Peyer's patch (tissue), 4 donors: Measurements from ENCODE around the gene SREK1.

ENCODE experiments used
- POLR2A ChIP-seq, 2 donors: fragments of 450-650 bp; IDR thresholded peaks; one replicate each; pipeline ENCODE4 v1.5.1; 2017; ENCODE audit warnings: antibody characterized with exemption in 2 of 2, mild to moderate bottlenecking in 2 of 2, moderate library complexity in 2 of 2
- TF ChIP-seq, protein P1 (sequence below), 6 experiments: fragments of 450-650 bp in 4 of 6; fragments of 200-600 bp in 2 of 6; sonication (generic) in 1 of 6; IDR thresholded peaks; one replicate each; pipeline ENCODE4 v1.5.1; 2017 to 2019; ENCODE audit warnings: antibody characterized with exemption in 6 of 6, mild to moderate bottlenecking in 3 of 6, moderate library complexity in 1 of 6

DNA sequence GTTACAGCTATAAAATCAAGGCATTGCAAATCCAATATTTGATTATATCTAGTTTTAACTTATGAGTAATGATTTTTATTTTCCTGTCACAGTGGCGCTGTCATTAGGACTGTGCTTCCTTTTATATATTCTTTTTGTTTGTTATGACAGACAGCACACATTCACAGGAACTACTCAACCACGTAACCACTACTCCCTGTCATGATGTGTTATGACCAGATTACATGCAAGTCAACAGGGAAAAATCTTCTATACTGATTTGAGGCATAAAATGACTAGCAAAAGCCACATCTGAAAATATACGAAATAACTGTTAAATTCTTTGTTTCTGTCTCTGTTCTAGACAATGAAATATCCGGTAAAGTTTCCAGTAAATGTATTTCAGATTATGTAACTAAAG, 25.4 kb downstream of the SREK1 start:
- TF ChIP-seq, protein P1, sequence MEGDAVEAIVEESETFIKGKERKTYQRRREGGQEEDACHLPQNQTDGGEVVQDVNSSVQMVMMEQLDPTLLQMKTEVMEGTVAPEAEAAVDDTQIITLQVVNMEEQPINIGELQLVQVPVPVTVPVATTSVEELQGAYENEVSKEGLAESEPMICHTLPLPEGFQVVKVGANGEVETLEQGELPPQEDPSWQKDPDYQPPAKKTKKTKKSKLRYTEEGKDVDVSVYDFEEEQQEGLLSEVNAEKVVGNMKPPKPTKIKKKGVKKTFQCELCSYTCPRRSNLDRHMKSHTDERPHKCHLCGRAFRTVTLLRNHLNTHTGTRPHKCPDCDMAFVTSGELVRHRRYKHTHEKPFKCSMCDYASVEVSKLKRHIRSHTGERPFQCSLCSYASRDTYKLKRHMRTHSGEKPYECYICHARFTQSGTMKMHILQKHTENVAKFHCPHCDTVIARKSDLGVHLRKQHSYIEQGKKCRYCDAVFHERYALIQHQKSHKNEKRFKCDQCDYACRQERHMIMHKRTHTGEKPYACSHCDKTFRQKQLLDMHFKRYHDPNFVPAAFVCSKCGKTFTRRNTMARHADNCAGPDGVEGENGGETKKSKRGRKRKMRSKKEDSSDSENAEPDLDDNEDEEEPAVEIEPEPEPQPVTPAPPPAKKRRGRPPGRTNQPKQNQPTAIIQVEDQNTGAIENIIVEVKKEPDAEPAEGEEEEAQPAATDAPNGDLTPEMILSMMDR (IDR thresholded peaks at IDR 0.05), result no peak
- TF ChIP-seq POLR2A (IDR thresholded peaks at IDR 0.05), result no peak
